ENCODE results near the gene DOP1A. TPM values are rescaled to one million over a fixed set of nuclear protein-coding genes. Genes with fewer than 3 reads are reported as not detected.

The DOP1A gene
- polyA plus RNA-seq, 1 of the 3 experiments (the other 2 are of a cell fraction) = 3.4 TPM

DNA sequence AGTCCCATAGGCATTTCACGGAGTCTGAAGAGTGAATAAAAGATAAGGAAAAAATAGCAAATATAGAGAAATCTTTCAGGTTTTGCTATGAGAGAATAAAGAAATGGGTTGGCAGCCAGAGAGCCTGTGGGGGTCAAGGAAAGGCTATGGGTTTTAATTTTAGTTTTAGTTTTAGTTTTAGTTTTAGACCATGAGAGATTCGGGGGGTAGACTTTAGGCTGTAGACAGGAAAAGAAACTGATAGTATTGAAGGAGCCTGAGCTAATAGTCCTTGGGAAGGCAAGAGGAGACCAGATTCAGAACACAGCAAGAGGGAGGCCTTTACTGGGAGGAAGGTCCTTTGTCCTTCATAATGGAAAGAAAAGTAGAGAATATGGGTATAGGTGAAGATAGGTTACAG, 19.3 kb downstream of the DOP1A start:
- H3K4me3 ChIP-seq (ENCODE audit: low read depth in 2 of 2, low read length in 1 of 2) = no peak overlapping the region
- POLR2A ChIA-PET = no interaction called here
- peaks cover 0 to 2% of the 10 kb centered on the region in 2 experiments for H3K36me3 ChIP-seq (replicated peaks in 1 of 2; ENCODE audit: control insufficient read depth in 1 of 2, insufficient read depth in 2 of 2, low read length in 1 of 2)
- H3F3A ChIP-seq (replicated peaks; ENCODE audit: insufficient read depth) = no peaks in the 10 kb centered on the region
- DNase-seq = no peak
- no peaks in the 10 kb centered on the region for H3K9me3 ChIP-seq
- peaks cover 3% of the 10 kb centered on the region; the same call in 1 of the 2 replicates for H3K79me2 ChIP-seq (ENCODE audit: insufficient read depth)
- no peak overlapping the region for H2AFZ ChIP-seq (ENCODE audit: low read depth)
- H3K9me2 ChIP-seq = no peaks in the 10 kb centered on the region
- H3K27ac ChIP-seq (ENCODE audit: low read depth in 2 of 2, low read length in 1 of 2) = no peak overlapping the region
- 98% methylated on average over 2 of the region's 2 CpGs for WGBS (ENCODE audit: low lambda C conversion rate)
- H3K4me2 ChIP-seq = no peak overlapping the region
- H4K20me1 ChIP-seq (ENCODE audit: insufficient read depth) = no peaks in the 10 kb centered on the region
- CTCF ChIA-PET = interaction anchor here (1.4 to 2.0 kb wide), 2 partner anchors 9 to 135 kb away, joined by 3 to 5 read pairs; no protein-coding TSS in a partner anchor
- no peaks in the 10 kb centered on the region for H3K27me3 ChIP-seq (ENCODE audit: insufficient read depth)
- TF ChIP-seq, protein P1, sequence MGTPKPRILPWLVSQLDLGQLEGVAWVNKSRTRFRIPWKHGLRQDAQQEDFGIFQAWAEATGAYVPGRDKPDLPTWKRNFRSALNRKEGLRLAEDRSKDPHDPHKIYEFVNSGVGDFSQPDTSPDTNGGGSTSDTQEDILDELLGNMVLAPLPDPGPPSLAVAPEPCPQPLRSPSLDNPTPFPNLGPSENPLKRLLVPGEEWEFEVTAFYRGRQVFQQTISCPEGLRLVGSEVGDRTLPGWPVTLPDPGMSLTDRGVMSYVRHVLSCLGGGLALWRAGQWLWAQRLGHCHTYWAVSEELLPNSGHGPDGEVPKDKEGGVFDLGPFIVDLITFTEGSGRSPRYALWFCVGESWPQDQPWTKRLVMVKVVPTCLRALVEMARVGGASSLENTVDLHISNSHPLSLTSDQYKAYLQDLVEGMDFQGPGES (IDR thresholded peaks at IDR 0.05; ENCODE audit: low read depth, low read length) = no peak
- no peak for TF ChIP-seq GABPA (IDR thresholded peaks at IDR 0.05; ENCODE audit: low read depth)
- no peak for TF ChIP-seq MXI1 (IDR thresholded peaks at IDR 0.05; ENCODE audit: low read depth, low read length)
- TF ChIP-seq RXRA (IDR thresholded peaks at IDR 0.05; ENCODE audit: borderline replicate concordance, low read depth) = no peak
- TF ChIP-seq EZH2phosphoT487 (IDR thresholded peaks at IDR 0.05; ENCODE audit: borderline replicate concordance, low read depth) = no peak
- TF ChIP-seq, protein P2, sequence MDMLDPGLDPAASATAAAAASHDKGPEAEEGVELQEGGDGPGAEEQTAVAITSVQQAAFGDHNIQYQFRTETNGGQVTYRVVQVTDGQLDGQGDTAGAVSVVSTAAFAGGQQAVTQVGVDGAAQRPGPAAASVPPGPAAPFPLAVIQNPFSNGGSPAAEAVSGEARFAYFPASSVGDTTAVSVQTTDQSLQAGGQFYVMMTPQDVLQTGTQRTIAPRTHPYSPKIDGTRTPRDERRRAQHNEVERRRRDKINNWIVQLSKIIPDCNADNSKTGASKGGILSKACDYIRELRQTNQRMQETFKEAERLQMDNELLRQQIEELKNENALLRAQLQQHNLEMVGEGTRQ (IDR thresholded peaks at IDR 0.05; ENCODE audit: borderline replicate concordance, low read depth, low read length) = no peak
- no peak for TF ChIP-seq JUND (IDR thresholded peaks at IDR 0.05)
- TF ChIP-seq YY1 (IDR thresholded peaks at IDR 0.05; ENCODE audit: low read depth) = no peak
- TF ChIP-seq MEF2A (IDR thresholded peaks at IDR 0.05; ENCODE audit: borderline replicate concordance, low read depth) = no peak
- TF ChIP-seq FOXM1 (IDR thresholded peaks at IDR 0.05; ENCODE audit: low read depth) = no peak
- no peak for TF ChIP-seq NFIC (IDR thresholded peaks at IDR 0.05; ENCODE audit: borderline replicate concordance)
- TF ChIP-seq CHD2 (IDR thresholded peaks at IDR 0.05; ENCODE audit: low read length, partially characterized antibody) = no peak
- no peak for TF ChIP-seq TCF12 (IDR thresholded peaks at IDR 0.05)
- TF ChIP-seq TEAD4 (IDR thresholded peaks at IDR 0.05; ENCODE audit: borderline replicate concordance, insufficient read depth) = no peak
- no peak for TF ChIP-seq SMC3 (IDR thresholded peaks at IDR 0.05; ENCODE audit: low read depth, low read length)
- TF ChIP-seq, protein P3, sequence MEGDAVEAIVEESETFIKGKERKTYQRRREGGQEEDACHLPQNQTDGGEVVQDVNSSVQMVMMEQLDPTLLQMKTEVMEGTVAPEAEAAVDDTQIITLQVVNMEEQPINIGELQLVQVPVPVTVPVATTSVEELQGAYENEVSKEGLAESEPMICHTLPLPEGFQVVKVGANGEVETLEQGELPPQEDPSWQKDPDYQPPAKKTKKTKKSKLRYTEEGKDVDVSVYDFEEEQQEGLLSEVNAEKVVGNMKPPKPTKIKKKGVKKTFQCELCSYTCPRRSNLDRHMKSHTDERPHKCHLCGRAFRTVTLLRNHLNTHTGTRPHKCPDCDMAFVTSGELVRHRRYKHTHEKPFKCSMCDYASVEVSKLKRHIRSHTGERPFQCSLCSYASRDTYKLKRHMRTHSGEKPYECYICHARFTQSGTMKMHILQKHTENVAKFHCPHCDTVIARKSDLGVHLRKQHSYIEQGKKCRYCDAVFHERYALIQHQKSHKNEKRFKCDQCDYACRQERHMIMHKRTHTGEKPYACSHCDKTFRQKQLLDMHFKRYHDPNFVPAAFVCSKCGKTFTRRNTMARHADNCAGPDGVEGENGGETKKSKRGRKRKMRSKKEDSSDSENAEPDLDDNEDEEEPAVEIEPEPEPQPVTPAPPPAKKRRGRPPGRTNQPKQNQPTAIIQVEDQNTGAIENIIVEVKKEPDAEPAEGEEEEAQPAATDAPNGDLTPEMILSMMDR (IDR thresholded peaks at IDR 0.05) = no peak
- TF ChIP-seq SIN3A (IDR thresholded peaks at IDR 0.05; ENCODE audit: borderline replicate concordance, low read depth, low read length) = no peak
- TF ChIP-seq, protein P4, sequence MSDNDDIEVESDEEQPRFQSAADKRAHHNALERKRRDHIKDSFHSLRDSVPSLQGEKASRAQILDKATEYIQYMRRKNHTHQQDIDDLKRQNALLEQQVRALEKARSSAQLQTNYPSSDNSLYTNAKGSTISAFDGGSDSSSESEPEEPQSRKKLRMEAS (IDR thresholded peaks at IDR 0.05; ENCODE audit: low read depth) = no peak
- H3K4me1 ChIP-seq (ENCODE audit: control insufficient read depth in 1 of 2, insufficient read depth in 2 of 2, low read depth in 1 of 2, low read length in 1 of 2) = no peaks in the 10 kb centered on the region
- no peak overlapping the region for H3K9ac ChIP-seq

Data from SK-N-SH (cell line).